Sigmoid colon (tissue), 4 donors: ENCODE data around the gene KLHL3.

Experiments
- CTCF ChIP-seq, 4 experiments: fragments of 450-650 bp in 3 of 4; fragments of 200-600 bp in 1 of 4; IDR thresholded peaks; one replicate each; pipeline ENCODE4 v1.5.1; 2016 to 2019; ENCODE audit warnings: antibody characterized with exemption in 4 of 4, mild to moderate bottlenecking in 3 of 4, moderate library complexity in 2 of 4
- EP300 ChIP-seq, 4 donors: sonication (generic); formaldehyde crosslinking; IDR thresholded peaks; one replicate each; pipeline ENCODE4 v1.6.1; 2017; ENCODE audit warnings: antibody characterized with exemption in 4 of 4
- POLR2A ChIP-seq, 2 donors: fragments of 450-650 bp; IDR thresholded peaks; one replicate each; pipeline ENCODE4 v1.6.1; 2016; ENCODE audit warnings: antibody characterized with exemption in 2 of 2, mild to moderate bottlenecking in 2 of 2, moderate library complexity in 2 of 2
- POLR2AphosphoS5 ChIP-seq, 4 donors: sonication (generic); formaldehyde crosslinking; IDR thresholded peaks; one replicate each; pipeline ENCODE4 v1.6.1; 2017; ENCODE audit warnings: antibody characterized with exemption in 4 of 4

DNA sequence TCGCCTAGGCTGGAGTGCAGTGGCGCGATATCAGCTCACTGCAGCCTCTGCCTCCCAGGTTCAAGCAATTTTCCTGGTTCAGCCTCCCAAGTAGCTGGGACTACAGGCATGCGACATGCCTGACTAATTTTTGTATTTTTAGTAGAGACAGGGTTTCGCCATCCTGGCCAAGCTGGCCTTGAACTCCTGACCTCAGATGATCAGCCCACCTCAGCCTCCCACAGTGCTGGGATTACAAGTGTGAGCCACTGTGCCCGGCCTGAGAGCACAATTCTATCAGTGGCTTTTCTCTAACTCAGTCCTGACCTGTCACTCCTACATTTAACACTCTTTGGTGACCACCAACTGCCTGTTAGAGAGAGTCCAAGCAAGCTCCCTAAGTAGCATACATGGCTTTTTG, 154.1 kb downstream of the KLHL3 start:
- no peak for TF ChIP-seq CTCF (IDR thresholded peaks at IDR 0.05)
- no peak for TF ChIP-seq POLR2A (IDR thresholded peaks at IDR 0.05)
- TF ChIP-seq EP300 (IDR thresholded peaks at IDR 0.05) = no peak
- TF ChIP-seq POLR2AphosphoS5 (IDR thresholded peaks at IDR 0.05) = no peak
